C4-2B (cell line): ENCODE results near the gene PTGES3L.
"Not testable (repeated sequence)": the region's sequence is repeated elsewhere in the genome, so short reads cannot be mapped to it uniquely, and the experiment has no call there.

Experiments
- H3K27ac ChIP-seq: fragments of 450-650 bp; 2 replicates; pipeline ENCODE4 v1.5.1; 2017
- CTCF ChIP-seq: fragments of 450-650 bp; conservative IDR thresholded peaks from 2 replicates; pipeline ENCODE4 v1.5.1; 2017; ENCODE audit warnings: mild to moderate bottlenecking
- ZFX ChIP-seq: fragments of 450-650 bp; IDR thresholded peaks from 2 replicates; pipeline ENCODE4 v1.6.1; 2017

PTGES3L gene

DNA sequence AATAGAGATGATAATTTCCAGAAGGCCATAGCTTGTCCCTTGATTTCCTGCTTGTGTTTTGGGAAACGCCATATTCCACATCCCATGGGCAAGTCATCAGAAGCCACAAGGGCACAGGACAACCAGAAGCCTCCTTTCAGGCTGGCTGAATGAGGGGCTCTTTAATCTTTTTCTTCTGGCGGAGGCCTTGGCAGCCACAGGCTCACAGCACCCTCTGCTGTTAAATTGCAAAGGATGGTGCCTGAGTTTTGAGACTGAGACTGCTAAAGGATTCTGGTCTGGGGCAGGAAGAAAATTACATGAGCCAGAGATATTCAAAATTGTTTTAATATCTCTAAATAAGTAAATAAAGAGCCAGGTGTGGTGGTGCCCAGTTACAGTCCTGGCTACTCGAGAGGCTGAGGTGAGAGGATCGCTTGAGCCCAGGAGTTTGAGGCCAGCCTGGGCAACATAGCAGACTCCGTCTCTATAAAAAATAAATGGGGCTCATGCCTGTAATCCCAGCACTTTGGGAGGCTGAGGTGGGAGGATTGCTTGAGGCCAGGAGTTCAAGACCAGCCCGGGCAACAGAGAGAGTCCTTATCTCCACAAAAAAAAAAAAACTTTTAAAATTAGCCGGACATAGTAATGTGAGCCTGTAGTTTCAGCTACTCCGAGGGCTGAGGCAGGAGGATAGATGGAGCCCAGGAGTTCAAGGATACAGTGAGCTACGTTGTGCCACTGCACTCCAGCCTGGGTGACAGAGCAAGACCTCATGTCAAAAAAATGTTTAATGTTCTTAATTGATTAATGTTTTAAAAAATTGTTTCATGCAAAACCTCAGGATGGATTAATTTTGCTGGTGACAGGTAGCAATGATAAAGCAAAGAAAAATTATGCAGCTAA lies 41.9 kb downstream of the PTGES3L start:
- H3K27ac ChIP-seq: no peak overlapping the region
- no peak for TF ChIP-seq ZFX
- TF ChIP-seq CTCF: peak; percentile 85

GRCh38 chr17:42929497-42929844 lies 50.4 kb downstream of the PTGES3L start:
- H3K27ac ChIP-seq: no peak overlapping the region
- TF ChIP-seq CTCF: peak; percentile 27
- no peak for TF ChIP-seq ZFX

DNA sequence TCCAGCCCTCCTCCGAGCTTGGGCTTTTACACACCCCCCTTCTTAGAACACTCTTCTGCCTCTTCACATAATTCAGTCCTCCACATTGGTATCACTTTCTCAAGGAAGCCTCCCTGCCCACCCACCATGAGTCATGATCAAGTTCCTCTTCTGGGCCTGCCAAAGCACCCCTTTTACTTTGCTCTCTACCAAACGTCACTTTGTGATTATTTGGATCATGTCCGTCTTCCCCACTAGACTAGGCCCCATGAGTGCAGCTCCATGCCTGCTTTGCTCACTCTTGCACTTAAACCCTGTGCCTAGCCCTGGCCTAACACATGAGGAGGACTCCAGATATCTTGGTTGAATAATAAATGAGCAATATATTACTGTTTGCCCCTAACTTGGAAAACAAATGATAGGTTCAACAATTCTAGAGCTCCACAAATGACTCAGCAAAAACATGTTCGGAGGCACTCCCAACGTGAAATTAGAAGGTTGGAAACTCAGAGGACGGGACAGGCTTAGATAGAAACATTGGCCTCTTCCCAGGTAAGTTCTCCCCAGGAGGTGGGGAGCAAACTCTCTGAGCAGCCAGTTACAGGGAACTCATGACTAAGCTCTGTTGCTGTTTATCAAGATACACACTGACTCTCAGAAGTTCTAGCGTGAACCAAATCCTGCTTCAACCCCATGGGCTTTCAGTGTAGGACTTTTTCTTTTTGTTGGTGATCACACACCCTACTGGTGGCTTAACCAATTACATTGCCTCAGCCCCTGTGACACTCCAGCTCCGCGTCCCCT lies 51.0 kb downstream of the PTGES3L start:
- no peak overlapping the region; the same call in 1 of the 2 replicates for H3K27ac ChIP-seq
- no peak for TF ChIP-seq ZFX
- TF ChIP-seq CTCF: peak; percentile 67

GRCh38 chr17:42924891-42925290 lies 55.0 kb downstream of the PTGES3L start:
- no peak overlapping the region for H3K27ac ChIP-seq
- TF ChIP-seq ZFX (no peak), CTCF (no peak)

DNA sequence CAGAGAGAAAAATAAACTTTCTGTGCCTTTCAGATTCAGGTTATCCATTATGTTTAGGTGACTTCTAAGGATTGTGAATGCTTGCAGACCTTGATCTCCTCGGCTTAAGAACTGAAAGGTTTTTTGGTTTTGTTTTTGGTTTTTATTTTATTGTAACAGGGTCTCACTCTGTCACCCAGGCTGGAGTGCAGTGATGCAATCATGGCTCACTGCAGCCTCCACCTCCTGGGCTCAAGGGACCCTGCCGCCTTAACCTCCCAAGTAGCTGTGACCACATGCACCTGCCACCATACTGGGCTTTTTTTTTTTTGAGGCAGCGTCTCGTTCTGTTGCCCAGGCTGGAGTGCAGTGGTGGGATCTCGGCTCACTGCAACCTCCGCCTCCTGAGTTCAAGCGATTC lies 56.4 kb downstream of the PTGES3L start:
- H3K27ac ChIP-seq: not testable (repeated sequence)

- TF ChIP-seq CTCF (no peak), ZFX (no peak)
- H3K27ac ChIP-seq: no peak overlapping the region
Measured at GRCh38 chr17:42922294-42922693, 57.6 kb downstream of the PTGES3L start.

DNA sequence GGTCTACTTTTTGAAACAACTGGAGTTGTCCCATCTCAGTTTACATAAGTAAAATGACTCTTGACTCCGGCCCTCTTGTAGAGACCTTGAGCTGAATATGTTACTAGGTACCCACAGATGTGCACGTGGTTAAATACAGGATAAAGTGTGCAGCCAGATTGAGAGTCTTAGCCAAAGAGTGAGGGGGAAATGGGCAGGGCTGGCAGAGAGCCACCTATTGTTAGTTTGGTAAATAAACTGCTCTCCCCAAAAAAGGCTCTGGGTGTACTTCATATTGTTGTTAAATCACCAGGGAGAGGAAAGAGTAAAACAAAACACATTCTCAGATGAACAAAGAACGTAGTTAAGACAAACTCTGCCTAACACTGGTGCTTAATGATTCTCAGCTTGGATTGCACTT lies 59.0 kb downstream of the PTGES3L start:
- H3K27ac ChIP-seq: no peak overlapping the region
- TF ChIP-seq CTCF (no peak), ZFX (no peak)
